Upper lobe of left lung (tissue), 6 donors: ENCODE measurements around the gene LIN7B. TPM values are rescaled to one million over a fixed set of nuclear protein-coding genes. Genes with fewer than 3 reads are reported as not detected.
A peak's percentile ranks its signal among the peaks of the same experiment; 100 is the strongest.

Experiments used
- ATAC-seq, 2 donors: fragments of 200-7000 bp; cut with Tn5 transposase; one replicate each; pipeline ENCODE4 v1.9.1; 2022; ENCODE audit warnings: mild to moderate bottlenecking in 2 of 2, moderate library complexity in 2 of 2; ENCODE audit not compliant: low FRiP score in 2 of 2
- DNase-seq, 2 donors: peaks; one replicate each; pipeline ENCODE4 v3.0.0-alpha.2; 2019 to 2020
- H3K27ac ChIP-seq, 4 donors: fragments of 200-600 bp; sonication (generic); one replicate each; pipeline ENCODE4 v1.5.1; 2016 to 2019
- H3K27me3 ChIP-seq, 4 donors: fragments of 200-600 bp; sonication (generic); one replicate each; pipeline ENCODE4 v1.5.1; 2017 to 2019
- H3K36me3 ChIP-seq, 4 donors: fragments of 200-600 bp; sonication (generic); one replicate each; pipeline ENCODE4 v1.5.1; 2016 to 2019
- H3K4me1 ChIP-seq, 4 donors: fragments of 200-600 bp; sonication (generic); one replicate each; pipeline ENCODE4 v1.5.1; 2018 to 2019
- H3K4me3 ChIP-seq, 4 donors: fragments of 200-600 bp; sonication (generic); one replicate each; pipeline ENCODE4 v1.5.1; 2017 to 2019; ENCODE audit warnings: mild to moderate bottlenecking in 2 of 4, moderate library complexity in 1 of 4
- H3K9me3 ChIP-seq, 4 donors: fragments of 200-600 bp; sonication (generic); one replicate each; pipeline ENCODE4 v1.5.1; 2018 to 2019
- EP300 ChIP-seq, 4 donors: sonication (generic); formaldehyde crosslinking; IDR thresholded peaks; one replicate each; pipeline ENCODE4 v1.5.1; 2017; ENCODE audit warnings: antibody characterized with exemption in 4 of 4, control low read depth in 2 of 4
- POLR2A ChIP-seq, 4 donors: fragments of 450-650 bp; IDR thresholded peaks; one replicate each; pipeline ENCODE4 v1.5.1; 2016 to 2017; ENCODE audit warnings: antibody characterized with exemption in 4 of 4, mild to moderate bottlenecking in 2 of 4
- POLR2AphosphoS5 ChIP-seq, 2 donors: sonication (generic); formaldehyde crosslinking; IDR thresholded peaks; one replicate each; pipeline ENCODE4 v1.5.1; 2017; ENCODE audit warnings: antibody characterized with exemption in 2 of 2
- WGBS, 2 donors: methylation state at CpG; one replicate each; pipeline ENCODE4 v1.1.5; 2017 to 2018; 5-methylcytosine and 5-hydroxymethylcytosine counted together
- total RNA-seq, 6 donors: library from RNA; depleted of rRNA in 4 of 6; stranded (reverse); fragments of >200 nt in 4 of 6; gene quantifications; one replicate each; pipeline versions ENCODE4 v1.1.0 to v1.2.1, GENCODE V29; 2016 to 2021
- TF ChIP-seq, protein P1 (sequence below), 6 experiments: fragments of 450-650 bp in 4 of 6; fragments of 200-600 bp in 2 of 6; sonication (generic) in 2 of 6; IDR thresholded peaks; one replicate each; pipeline ENCODE4 v1.5.1; 2016 to 2019; ENCODE audit warnings: antibody characterized with exemption in 6 of 6
- donor health status: DM: no; HTN: no; CAD: no; lungs with moderate emphysema.
- donor health status: DM: no; HTN: yes; CAD: no; lungs with severe emphysema.

Gene LIN7B
- total RNA-seq, 6 donors from 2014 or later = 3.1 to 10.2 (median 7.6) TPM

DNA sequence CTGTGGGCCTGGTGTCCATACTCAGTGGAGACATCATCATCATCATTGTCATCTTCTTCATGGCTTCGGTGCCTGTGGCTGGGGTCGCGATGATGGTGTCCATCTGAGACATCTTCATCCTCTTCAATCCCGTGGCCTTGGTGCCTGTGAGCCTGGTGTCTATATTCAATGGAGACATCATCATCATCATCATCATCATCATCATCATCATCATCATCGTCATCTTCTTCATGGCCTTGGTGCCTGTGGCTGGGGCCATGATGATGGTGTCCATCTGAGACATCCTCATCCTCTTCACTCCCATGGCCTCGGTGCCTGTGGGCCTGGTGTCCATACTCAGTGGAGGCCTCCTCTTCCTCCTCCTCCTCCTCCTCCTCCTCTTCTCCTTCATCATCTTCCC is 40.1 kb downstream of the LIN7B start:
- no peak overlapping the region for H3K27ac ChIP-seq

DNA sequence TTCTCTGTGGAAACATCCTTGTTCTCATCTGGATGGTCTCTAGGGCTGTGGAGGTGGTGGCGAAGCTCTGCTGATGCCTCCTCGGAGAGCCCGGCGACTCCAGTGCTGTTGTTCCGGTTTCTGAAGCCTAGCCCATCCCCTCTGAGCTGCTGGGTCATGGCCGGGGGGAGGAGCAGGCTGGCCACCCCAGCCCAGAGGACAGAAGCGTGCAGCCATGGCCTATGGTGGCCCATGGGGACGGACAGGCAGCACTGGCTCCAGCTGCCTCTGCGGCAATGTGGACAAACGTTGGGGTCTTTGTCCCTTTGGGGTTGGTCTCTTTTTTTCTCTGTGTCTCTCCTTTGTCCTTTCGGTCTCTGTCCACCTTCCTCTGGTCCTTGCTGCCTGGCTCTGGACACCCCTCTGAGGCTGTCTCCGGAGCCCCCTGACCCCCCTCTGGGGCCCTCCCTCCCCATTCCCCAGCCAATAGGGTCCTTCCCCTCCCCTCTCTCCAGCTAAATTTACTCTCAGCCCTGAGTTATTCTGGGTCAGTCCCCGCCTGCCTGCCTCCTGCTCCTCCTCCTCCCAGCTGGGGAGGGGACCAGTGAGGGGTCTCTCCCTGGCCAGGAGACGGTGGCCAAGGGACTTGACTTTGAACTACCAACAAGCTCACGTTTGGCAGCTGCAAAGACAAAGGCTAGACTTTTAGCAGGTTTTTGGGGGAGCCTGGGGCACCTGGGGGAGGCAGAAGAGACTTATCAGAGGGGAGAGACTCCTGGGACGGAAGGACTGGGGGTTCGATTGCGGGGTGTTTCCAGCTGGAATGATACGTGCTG is 41.0 kb downstream of the LIN7B start, which contains the start of gene HRC:
HRC (minus strand) TSS at position 392 of the 815 bp plus-strand sequence; CDS start at position 233, 159 bp downstream.
- peak within 1 kb of the TSS in 3 of 4 donors; percentile 2 to 32 (median 7) for H3K27ac ChIP-seq
- DNase-seq = no peak

More for the DNA sequence above, 40.1 kb downstream of the LIN7B start:
- DNase-seq (no peak), ATAC-seq (no peak)
- H3K36me3 ChIP-seq = no peaks in the 10 kb centered on the region
- no peaks in the 10 kb centered on the region for H3K9me3 ChIP-seq
- H3K27me3 ChIP-seq = no peaks in the 10 kb centered on the region
- no peak overlapping the region for H3K4me3 ChIP-seq
- TF ChIP-seq, protein P1, sequence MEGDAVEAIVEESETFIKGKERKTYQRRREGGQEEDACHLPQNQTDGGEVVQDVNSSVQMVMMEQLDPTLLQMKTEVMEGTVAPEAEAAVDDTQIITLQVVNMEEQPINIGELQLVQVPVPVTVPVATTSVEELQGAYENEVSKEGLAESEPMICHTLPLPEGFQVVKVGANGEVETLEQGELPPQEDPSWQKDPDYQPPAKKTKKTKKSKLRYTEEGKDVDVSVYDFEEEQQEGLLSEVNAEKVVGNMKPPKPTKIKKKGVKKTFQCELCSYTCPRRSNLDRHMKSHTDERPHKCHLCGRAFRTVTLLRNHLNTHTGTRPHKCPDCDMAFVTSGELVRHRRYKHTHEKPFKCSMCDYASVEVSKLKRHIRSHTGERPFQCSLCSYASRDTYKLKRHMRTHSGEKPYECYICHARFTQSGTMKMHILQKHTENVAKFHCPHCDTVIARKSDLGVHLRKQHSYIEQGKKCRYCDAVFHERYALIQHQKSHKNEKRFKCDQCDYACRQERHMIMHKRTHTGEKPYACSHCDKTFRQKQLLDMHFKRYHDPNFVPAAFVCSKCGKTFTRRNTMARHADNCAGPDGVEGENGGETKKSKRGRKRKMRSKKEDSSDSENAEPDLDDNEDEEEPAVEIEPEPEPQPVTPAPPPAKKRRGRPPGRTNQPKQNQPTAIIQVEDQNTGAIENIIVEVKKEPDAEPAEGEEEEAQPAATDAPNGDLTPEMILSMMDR (IDR thresholded peaks at IDR 0.05) = no peak
- no peak for TF ChIP-seq POLR2A (IDR thresholded peaks at IDR 0.05)
- TF ChIP-seq EP300 (IDR thresholded peaks at IDR 0.05) = no peak
- H3K4me1 ChIP-seq = peaks cover 26 to 49% (median 31%) of the 10 kb centered on the region in 4 donors
- WGBS, 2 donors = 95 to 100% methylated on average over 6 of the region's 6 CpGs

DNA sequence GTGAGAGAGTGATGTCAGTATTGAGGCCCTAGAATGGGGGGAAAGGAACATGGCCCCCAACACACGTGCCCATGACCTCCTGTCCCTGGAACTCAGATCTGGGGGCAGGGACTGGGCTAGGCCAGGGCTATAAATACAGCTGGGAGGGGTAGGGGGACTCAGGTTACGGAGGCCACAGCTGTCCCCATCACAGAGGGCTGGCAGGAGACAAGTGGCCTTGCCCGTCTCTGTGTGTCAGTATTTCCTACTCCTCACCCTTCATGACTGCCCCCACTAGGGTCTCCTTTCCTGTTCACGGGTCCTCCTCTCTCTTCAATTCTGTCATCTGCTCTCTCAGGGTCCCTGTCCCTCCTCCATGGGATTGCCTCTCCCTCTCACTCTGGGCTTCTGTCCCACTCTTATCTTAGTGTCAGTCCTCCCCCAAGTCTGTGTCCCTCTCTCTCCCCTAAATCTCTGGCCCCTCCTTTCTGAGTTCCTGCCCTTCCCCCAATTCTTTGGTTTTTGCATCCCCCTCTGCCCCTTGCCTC is 41.7 kb downstream of the LIN7B start:
- ATAC-seq (no peak), DNase-seq (no peak)
- TF ChIP-seq EP300 (IDR thresholded peaks at IDR 0.05) = no peak
- no peak for TF ChIP-seq POLR2A (IDR thresholded peaks at IDR 0.05)
- TF ChIP-seq, protein P1 (IDR thresholded peaks at IDR 0.05) = no peak
- no peak for TF ChIP-seq POLR2AphosphoS5 (IDR thresholded peaks at IDR 0.05)
- H3K9me3 ChIP-seq = no peaks in the 10 kb centered on the region
- peaks cover 19 to 36% (median 24%) of the 10 kb centered on the region in 4 donors for H3K4me1 ChIP-seq
- 59 to 71% methylated on average over 4 of the region's 4 CpGs for WGBS, 2 donors
- peak overlapping the region in 2 of 4 donors; percentile 7 to 32 for H3K27ac ChIP-seq
- no peaks in the 10 kb centered on the region for H3K27me3 ChIP-seq
- no peak overlapping the region for H3K4me3 ChIP-seq
- H3K36me3 ChIP-seq = no peaks in the 10 kb centered on the region

More for the DNA sequence above, 41.0 kb downstream of the LIN7B start, which contains the start of gene HRC:
- no peaks in the 10 kb centered on the region for H3K9me3 ChIP-seq
- no peak within 1 kb of the TSS for H3K4me3 ChIP-seq
- H3K36me3 ChIP-seq = no peaks in the 10 kb centered on the region
- ATAC-seq = no peak
- peaks cover 23 to 43% (median 25%) of the 10 kb centered on the region in 4 donors for H3K4me1 ChIP-seq
- H3K27me3 ChIP-seq = no peaks in the 10 kb centered on the region
- TF ChIP-seq, protein P1 (IDR thresholded peaks at IDR 0.05) = no peak
- TF ChIP-seq POLR2AphosphoS5 (IDR thresholded peaks at IDR 0.05) (no peak), EP300 (IDR thresholded peaks at IDR 0.05) (no peak), POLR2A (IDR thresholded peaks at IDR 0.05) (no peak)
- WGBS, 2 donors = 69 to 76% methylated on average over 15 to 19 of the region's 19 CpGs

DNA sequence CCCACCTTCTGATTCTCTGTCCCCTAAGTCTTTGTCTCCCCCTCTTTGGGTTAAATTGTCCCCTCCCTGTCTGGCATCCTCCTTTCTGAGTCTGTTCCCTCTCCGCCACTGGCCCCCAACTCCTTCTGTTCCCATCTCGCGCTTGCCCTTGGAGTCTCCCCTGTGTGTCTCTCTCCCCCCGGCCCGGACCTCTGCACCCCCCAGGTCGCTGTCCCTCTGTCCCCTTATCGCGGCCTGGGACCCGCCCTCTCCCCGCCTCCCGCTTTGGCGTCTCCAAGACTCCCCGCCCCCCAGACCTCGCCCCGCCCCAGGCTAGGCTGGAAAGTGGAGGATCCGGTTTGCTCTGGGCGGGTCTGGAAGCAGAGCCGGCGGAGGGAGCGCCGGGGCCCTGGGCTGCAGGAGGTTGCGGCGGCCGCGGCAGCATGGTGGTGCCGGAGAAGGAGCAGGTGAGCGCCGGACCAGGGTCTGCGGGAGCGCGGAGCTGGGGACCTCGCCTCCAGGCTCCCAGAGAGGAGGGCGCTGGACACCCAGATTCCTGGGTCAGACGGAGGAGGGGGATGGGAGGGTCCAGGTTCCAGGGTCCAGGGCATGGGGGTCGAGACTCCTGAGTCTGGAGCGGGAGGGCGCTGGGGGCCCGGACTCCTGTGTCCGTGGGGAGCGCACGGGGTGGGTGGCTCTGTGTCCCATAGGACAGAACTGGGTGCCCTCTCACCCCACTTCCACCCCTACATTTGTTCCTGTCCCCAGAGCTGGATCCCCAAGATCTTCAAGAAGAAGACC is 43.5 kb downstream of the LIN7B start, which contains the start of gene TRPM4:
TRPM4 (plus strand) TSS at position 348 of the 780 bp plus-strand sequence; CDS start at position 423, 75 bp downstream.
- 0 to 2% methylated on average over 27 to 31 of the region's 41 CpGs for WGBS, 2 donors
- TF ChIP-seq POLR2AphosphoS5 (IDR thresholded peaks at IDR 0.05) (peak; percentile 63 to 88), EP300 (IDR thresholded peaks at IDR 0.05) (no peak), POLR2A (IDR thresholded peaks at IDR 0.05) (peak in 3 of 4 donors; percentile 55 to 83 (median 58))
- TF ChIP-seq, protein P1 (IDR thresholded peaks at IDR 0.05) = peak in 1 of 6 experiments; percentile 4
- peak; percentile 95 to 97 for ATAC-seq

More for the DNA sequence above, 43.5 kb downstream of the LIN7B start, which contains the start of gene TRPM4:
- DNase-seq = peak; percentile 92 to 96
- Histone ChIP-seq H3K36me3 (peaks cover 0 to 5% (median 0%) of the 10 kb centered on the region in 4 donors), H3K4me3 (peak within 1 kb of the TSS; percentile 56 to 99 (median 81)), H3K4me1 (peaks cover 11 to 23% (median 14%) of the 10 kb centered on the region in 4 donors), H3K27ac (peak within 1 kb of the TSS; percentile 85 to 95 (median 90)), H3K27me3 (no peaks in the 10 kb centered on the region), H3K9me3 (no peaks in the 10 kb centered on the region)
